K562 treated with DMSO at 1 percent for 12 hours (cell line): ENCODE measurements around the gene KLHL9. TPM values are rescaled to one million over a fixed set of nuclear protein-coding genes. Genes with fewer than 3 reads are reported as not detected.

ENCODE experiments used
- total RNA-seq: library from RNA; unstranded; fragments of 300-600 nt; gene quantifications from 2 replicates; pipeline ENCODE4 v1.2.3, GENCODE V29; 2022; ENCODE audit not compliant: insufficient read depth

The KLHL9 gene, protein sequence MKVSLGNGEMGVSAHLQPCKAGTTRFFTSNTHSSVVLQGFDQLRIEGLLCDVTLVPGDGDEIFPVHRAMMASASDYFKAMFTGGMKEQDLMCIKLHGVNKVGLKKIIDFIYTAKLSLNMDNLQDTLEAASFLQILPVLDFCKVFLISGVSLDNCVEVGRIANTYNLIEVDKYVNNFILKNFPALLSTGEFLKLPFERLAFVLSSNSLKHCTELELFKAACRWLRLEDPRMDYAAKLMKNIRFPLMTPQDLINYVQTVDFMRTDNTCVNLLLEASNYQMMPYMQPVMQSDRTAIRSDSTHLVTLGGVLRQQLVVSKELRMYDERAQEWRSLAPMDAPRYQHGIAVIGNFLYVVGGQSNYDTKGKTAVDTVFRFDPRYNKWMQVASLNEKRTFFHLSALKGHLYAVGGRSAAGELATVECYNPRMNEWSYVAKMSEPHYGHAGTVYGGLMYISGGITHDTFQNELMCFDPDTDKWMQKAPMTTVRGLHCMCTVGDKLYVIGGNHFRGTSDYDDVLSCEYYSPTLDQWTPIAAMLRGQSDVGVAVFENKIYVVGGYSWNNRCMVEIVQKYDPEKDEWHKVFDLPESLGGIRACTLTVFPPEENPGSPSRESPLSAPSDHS
- not detected in 2 replicates for total RNA-seq

DNA sequence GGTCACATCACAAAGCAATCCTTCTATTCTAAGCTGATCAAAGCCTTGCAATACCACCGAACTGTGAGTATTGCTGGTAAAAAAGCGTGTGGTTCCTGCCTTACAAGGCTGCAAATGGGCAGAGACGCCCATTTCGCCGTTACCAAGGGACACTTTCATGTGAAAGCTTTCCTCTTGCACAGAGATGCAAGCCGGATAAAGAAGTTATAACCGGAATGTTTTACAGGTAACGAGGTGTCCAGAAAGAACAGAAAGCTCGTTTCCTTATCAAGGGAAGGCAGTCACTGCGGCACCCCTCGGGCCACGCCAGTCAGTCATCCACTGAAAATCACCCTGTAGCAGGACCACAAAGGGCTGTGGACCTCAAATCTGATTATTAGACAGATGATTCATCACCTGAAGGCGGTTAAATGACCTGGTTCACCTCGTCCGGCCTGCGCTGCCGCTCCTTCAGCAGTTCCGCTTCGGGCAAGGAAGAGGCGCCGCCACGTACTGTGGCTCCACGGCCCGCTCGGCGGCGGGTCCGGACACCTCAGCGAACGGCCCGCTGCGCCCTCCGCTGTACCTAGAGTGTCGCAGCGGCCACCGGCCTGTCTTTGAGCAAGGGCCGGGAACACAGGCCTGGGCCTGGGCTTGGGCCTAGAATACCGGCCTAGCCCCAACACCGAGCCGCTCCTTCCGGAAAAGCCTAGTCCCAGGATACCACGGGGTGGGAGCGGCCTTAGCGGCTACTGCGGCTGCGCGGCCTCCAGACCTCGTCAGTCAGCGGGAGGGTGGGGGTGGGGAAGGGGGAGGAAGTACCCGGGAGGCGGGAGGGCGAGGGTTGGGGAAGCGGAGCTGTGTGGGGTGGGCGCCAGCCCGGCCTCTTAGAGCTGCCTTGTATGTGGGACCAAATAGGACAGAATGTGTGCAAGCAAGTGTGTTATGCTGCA is at the start of gene KLHL9:
Gene KLHL9, minus strand, starts transcription at position 704 of the 932 bp plus-strand sequence. Its CDS starts 545 bp downstream, at position 159.

DNA sequence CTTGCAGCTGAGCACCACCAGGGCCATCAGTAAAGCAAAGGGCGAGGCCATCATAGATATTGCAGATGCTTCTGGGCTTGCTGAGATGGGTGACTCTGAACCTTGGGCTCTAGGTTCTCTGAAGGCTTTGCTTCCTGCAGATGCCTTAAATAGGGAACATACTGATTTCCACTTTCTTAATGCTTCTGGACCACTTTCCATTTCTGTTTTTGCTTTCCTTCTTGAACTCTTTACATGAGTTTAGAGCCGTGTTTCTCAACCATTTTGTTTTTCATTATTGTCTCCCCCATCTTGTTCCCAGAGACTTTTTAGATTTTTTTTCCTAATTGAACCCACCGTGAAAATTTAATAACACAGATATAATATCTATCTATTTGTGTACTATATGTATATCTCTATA is 32.8 kb upstream of the KLHL9 start, which contains the start of gene IFNA13:
Gene IFNA13, minus strand, starts transcription at position 101 of the 400 bp plus-strand sequence. Its CDS starts 47 bp downstream, at position 54.

DNA sequence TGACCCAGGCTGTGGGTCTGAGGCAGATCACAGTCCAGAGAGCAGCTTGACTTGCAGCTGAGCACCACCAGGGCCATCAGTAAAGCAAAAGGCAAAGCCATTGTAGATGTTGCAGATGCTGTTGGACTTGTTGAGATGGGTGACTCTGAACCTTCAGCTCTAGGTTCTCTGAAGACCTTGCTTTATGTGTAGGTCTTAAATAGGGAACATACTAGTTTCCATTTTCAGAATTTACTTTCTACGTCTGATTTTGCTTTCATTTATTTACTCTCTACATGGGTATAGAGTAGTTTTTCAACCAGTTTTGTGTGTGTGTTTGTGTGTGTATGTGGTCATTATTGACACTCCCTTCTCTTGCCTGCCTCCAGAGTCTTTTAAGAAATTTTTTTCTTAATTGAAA is 15.6 kb upstream of the KLHL9 start, which contains the start of gene IFNA6:
Gene IFNA6, minus strand, starts transcription at position 101 of the 400 bp plus-strand sequence. Its CDS starts 0 bp downstream, at position 101.

DNA sequence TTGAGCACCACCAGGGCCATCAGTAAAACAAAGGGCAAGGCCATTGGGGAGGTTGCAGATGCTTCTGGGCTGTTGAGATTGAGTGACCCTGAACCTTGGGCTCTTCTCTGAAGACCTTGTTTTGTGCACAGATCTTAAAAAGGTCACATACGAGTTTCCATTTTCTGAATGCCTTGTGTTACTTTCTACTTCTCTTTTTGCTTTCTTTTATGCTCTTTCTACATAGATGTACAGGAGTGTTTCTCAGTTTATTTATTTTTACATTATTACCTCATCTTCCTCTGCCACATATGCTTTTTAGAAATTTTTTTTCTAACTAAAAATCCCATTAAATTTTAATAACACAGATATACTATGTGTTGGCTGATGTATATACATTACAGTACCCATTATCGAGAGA is 30.0 kb downstream of the KLHL9 start, which contains the start of gene IFNA5:
Gene IFNA5, minus strand, starts transcription at position 101 of the 400 bp plus-strand sequence. Its CDS starts 57 bp downstream, at position 44.

Other genes starting within 250 kb of the KLHL9 start
- not detected in 2 replicates for gene IFNW1, start 193.6 kb downstream of the KLHL9 start, total RNA-seq
- gene IFNA21, start 168.7 kb downstream of the KLHL9 start, total RNA-seq, result not detected in 2 replicates
- gene IFNA4, start 147.8 kb downstream of the KLHL9 start, total RNA-seq, result not detected in 2 replicates
- gene IFNA7, start 133.2 kb downstream of the KLHL9 start, total RNA-seq, result not detected in 2 replicates
- gene IFNA10, start 128.3 kb downstream of the KLHL9 start, total RNA-seq, result not detected in 2 replicates
- not detected in 2 replicates for gene IFNA16, start 118.1 kb downstream of the KLHL9 start, total RNA-seq
- gene IFNA17, start 107.2 kb downstream of the KLHL9 start, total RNA-seq, result not detected in 2 replicates
- not detected in 2 replicates for gene IFNA14, start 95.4 kb downstream of the KLHL9 start, total RNA-seq
- not detected in 2 replicates for gene IFNA5, start 30.1 kb downstream of the KLHL9 start, total RNA-seq
- not detected in 2 replicates for gene IFNA6, start 15.5 kb upstream of the KLHL9 start, total RNA-seq
- gene IFNA13, start 32.7 kb upstream of the KLHL9 start, total RNA-seq, result not detected in 2 replicates
- gene IFNA2, start 50.0 kb upstream of the KLHL9 start, total RNA-seq, result not detected in 2 replicates
- not detected in 2 replicates for gene IFNA8, start 73.7 kb upstream of the KLHL9 start, total RNA-seq
- gene IFNA1, start 105.0 kb upstream of the KLHL9 start, total RNA-seq, result not detected in 2 replicates
- gene IFNE, start 146.9 kb upstream of the KLHL9 start, total RNA-seq, result not detected in 2 replicates